ENCODE results near the gene GOLGA3. TPM values are rescaled to one million over a fixed set of nuclear protein-coding genes. Genes with fewer than 3 reads are reported as not detected.
"Not testable (repeated sequence)": the region's sequence is repeated elsewhere in the genome, so short reads cannot be mapped to it uniquely, and the experiment has no call there.

GOLGA3 gene
- total RNA-seq, 1 experiment from 2014 or later = 14.9 TPM

GRCh38 chr12:132838410-132839080 lies 9.9 kb upstream of the GOLGA3 start:
- H3K4me2 ChIP-seq (ENCODE audit: low read depth, low read length, poor library complexity, severe bottlenecking) = no peak overlapping the region
- H3K27ac ChIP-seq (ENCODE audit: low read length) = no peak overlapping the region
- H3K9ac ChIP-seq (ENCODE audit: low read length) = no peak overlapping the region
- H3K79me2 ChIP-seq (ENCODE audit: low read length) = no peaks in the 10 kb centered on the region
- H3K9me2 ChIP-seq (replicated peaks; ENCODE audit: insufficient read depth, low read length) = no peaks in the 10 kb centered on the region
- DNase-seq = no peak
- H3K4me3 ChIP-seq (ENCODE audit: low read length) = no peak overlapping the region
- no peaks in the 10 kb centered on the region; the same call in 1 of the 2 replicates for H3K9me3 ChIP-seq (ENCODE audit: low read length)
- no peaks in the 10 kb centered on the region for H3K4me1 ChIP-seq (ENCODE audit: low read length)
- no peaks in the 10 kb centered on the region for H4K20me1 ChIP-seq (ENCODE audit: insufficient read depth, low read depth, low read length)
- H2AFZ ChIP-seq (ENCODE audit: low read length) = no peak overlapping the region
- no peaks in the 10 kb centered on the region for H3K36me3 ChIP-seq (ENCODE audit: insufficient read depth, low read length)
- H3K27me3 ChIP-seq (ENCODE audit: low read length) = no peaks in the 10 kb centered on the region

GRCh38 chr12:132837693-132838409 lies 9.2 kb upstream of the GOLGA3 start:
- no peaks in the 10 kb centered on the region for H3K36me3 ChIP-seq (ENCODE audit: insufficient read depth, low read length)
- no peak overlapping the region for H2AFZ ChIP-seq (ENCODE audit: low read length)
- no peak overlapping the region for H3K4me3 ChIP-seq (ENCODE audit: low read length)
- H3K9ac ChIP-seq (ENCODE audit: low read length) = no peak overlapping the region
- H3K4me1 ChIP-seq (ENCODE audit: low read length) = no peaks in the 10 kb centered on the region
- H4K20me1 ChIP-seq (ENCODE audit: insufficient read depth, low read depth, low read length) = no peaks in the 10 kb centered on the region
- no peaks in the 10 kb centered on the region for H3K9me2 ChIP-seq (replicated peaks; ENCODE audit: insufficient read depth, low read length)
- H3K4me2 ChIP-seq (ENCODE audit: low read depth, low read length, poor library complexity, severe bottlenecking) = no peak overlapping the region
- H3K79me2 ChIP-seq (ENCODE audit: low read length) = no peaks in the 10 kb centered on the region
- H3K9me3 ChIP-seq (ENCODE audit: low read length) = no peaks in the 10 kb centered on the region; the same call in 1 of the 2 replicates
- no peak overlapping the region for H3K27ac ChIP-seq (ENCODE audit: low read length)
- DNase-seq = no peak
- H3K27me3 ChIP-seq (ENCODE audit: low read length) = no peaks in the 10 kb centered on the region

- Histone ChIP-seq H3K9me3 (ENCODE audit: low read length) (peaks cover 2% of the 10 kb centered on the region; the same call in 1 of the 2 replicates), H3K4me2 (ENCODE audit: low read depth, low read length, poor library complexity, severe bottlenecking) (no peak overlapping the region), H3K9ac (ENCODE audit: low read length) (no peak overlapping the region), H3K4me3 (ENCODE audit: low read length) (no peak overlapping the region), H3K79me2 (ENCODE audit: low read length) (no peaks in the 10 kb centered on the region), H3K27me3 (ENCODE audit: low read length) (no peaks in the 10 kb centered on the region), H3K9me2 (replicated peaks; ENCODE audit: insufficient read depth, low read length) (no peaks in the 10 kb centered on the region), H3K27ac (ENCODE audit: low read length) (no peak overlapping the region), H3K36me3 (ENCODE audit: insufficient read depth, low read length) (no peaks in the 10 kb centered on the region), H4K20me1 (ENCODE audit: insufficient read depth, low read depth, low read length) (no peaks in the 10 kb centered on the region), H2AFZ (ENCODE audit: low read length) (no peak overlapping the region), H3K4me1 (ENCODE audit: low read length) (no peaks in the 10 kb centered on the region)
- DNase-seq = no peak
Measured at GRCh38 chr12:132836795-132837331, 8.2 kb upstream of the GOLGA3 start.

GRCh38 chr12:132836230-132836629 lies 7.6 kb upstream of the GOLGA3 start:
- H3K36me3 ChIP-seq (ENCODE audit: insufficient read depth, low read length); H3K9me3 ChIP-seq (ENCODE audit: low read length); DNase-seq; H2AFZ ChIP-seq (ENCODE audit: low read length); H3K79me2 ChIP-seq (ENCODE audit: low read length); H3K9ac ChIP-seq (ENCODE audit: low read length); H4K20me1 ChIP-seq (ENCODE audit: insufficient read depth, low read depth, low read length); H3K27me3 ChIP-seq (ENCODE audit: low read length); H3K9me2 ChIP-seq (replicated peaks; ENCODE audit: insufficient read depth, low read length); H3K27ac ChIP-seq (ENCODE audit: low read length); H3K4me2 ChIP-seq (ENCODE audit: low read depth, low read length, poor library complexity, severe bottlenecking); H3K4me1 ChIP-seq (ENCODE audit: low read length); H3K4me3 ChIP-seq (ENCODE audit: low read length): not testable (repeated sequence)

- H2AFZ ChIP-seq (ENCODE audit: low read length) = no peak overlapping the region
- no peaks in the 10 kb centered on the region for H3K79me2 ChIP-seq (ENCODE audit: low read length)
- H3K4me1 ChIP-seq (ENCODE audit: low read length) = no peaks in the 10 kb centered on the region
- no peak overlapping the region for H3K4me2 ChIP-seq (ENCODE audit: low read depth, low read length, poor library complexity, severe bottlenecking)
- no peak for DNase-seq
- H3K4me3 ChIP-seq (ENCODE audit: low read length) = no peak overlapping the region
- no peak overlapping the region for H3K27ac ChIP-seq (ENCODE audit: low read length)
- H4K20me1 ChIP-seq (ENCODE audit: insufficient read depth, low read depth, low read length) = no peaks in the 10 kb centered on the region
- H3K36me3 ChIP-seq (ENCODE audit: insufficient read depth, low read length) = no peaks in the 10 kb centered on the region
- peaks cover 3% of the 10 kb centered on the region; the same call in 1 of the 2 replicates for H3K9me3 ChIP-seq (ENCODE audit: low read length)
- no peaks in the 10 kb centered on the region for H3K27me3 ChIP-seq (ENCODE audit: low read length)
- H3K9ac ChIP-seq (ENCODE audit: low read length) = no peak overlapping the region
- H3K9me2 ChIP-seq (replicated peaks; ENCODE audit: insufficient read depth, low read length) = no peaks in the 10 kb centered on the region
Measured at GRCh38 chr12:132835076-132836025, 6.7 kb upstream of the GOLGA3 start.

GRCh38 chr12:132834181-132834711 lies 5.6 kb upstream of the GOLGA3 start:
- Histone ChIP-seq H3K27me3 (ENCODE audit: low read length) (no peaks in the 10 kb centered on the region), H3K9me2 (replicated peaks; ENCODE audit: insufficient read depth, low read length) (no peaks in the 10 kb centered on the region), H3K4me3 (ENCODE audit: low read length) (no peak overlapping the region), H3K4me1 (ENCODE audit: low read length) (peaks cover 1% of the 10 kb centered on the region), H3K9me3 (ENCODE audit: low read length) (peaks cover 9% of the 10 kb centered on the region), H3K27ac (ENCODE audit: low read length) (no peak overlapping the region), H3K9ac (ENCODE audit: low read length) (no peak overlapping the region), H3K79me2 (ENCODE audit: low read length) (no peaks in the 10 kb centered on the region), H4K20me1 (ENCODE audit: insufficient read depth, low read depth, low read length) (no peaks in the 10 kb centered on the region), H2AFZ (ENCODE audit: low read length) (no peak overlapping the region), H3K4me2 (ENCODE audit: low read depth, low read length, poor library complexity, severe bottlenecking) (no peak overlapping the region), H3K36me3 (ENCODE audit: insufficient read depth, low read length) (peaks cover 4% of the 10 kb centered on the region; the same call in 1 of the 2 replicates)
- no peak for DNase-seq

GRCh38 chr12:132833341-132833740 lies 4.7 kb upstream of the GOLGA3 start:
- DNase-seq = no peak
- peaks cover 1% of the 10 kb centered on the region for H3K79me2 ChIP-seq (ENCODE audit: low read length)

More at GRCh38 chr12:132833341-132833740, 4.7 kb upstream of the GOLGA3 start:
- Histone ChIP-seq H4K20me1 (ENCODE audit: insufficient read depth, low read depth, low read length) (no peaks in the 10 kb centered on the region), H2AFZ (ENCODE audit: low read length) (no peak overlapping the region), H3K9ac (ENCODE audit: low read length) (no peak overlapping the region), H3K4me1 (ENCODE audit: low read length) (peaks cover 4% of the 10 kb centered on the region), H3K4me3 (ENCODE audit: low read length) (no peak overlapping the region), H3K9me2 (replicated peaks; ENCODE audit: insufficient read depth, low read length) (no peaks in the 10 kb centered on the region), H3K27ac (ENCODE audit: low read length) (no peak overlapping the region), H3K27me3 (ENCODE audit: low read length) (no peaks in the 10 kb centered on the region), H3K9me3 (ENCODE audit: low read length) (peaks cover 10% of the 10 kb centered on the region), H3K36me3 (ENCODE audit: insufficient read depth, low read length) (peaks cover 4% of the 10 kb centered on the region; the same call in 1 of the 2 replicates), H3K4me2 (ENCODE audit: low read depth, low read length, poor library complexity, severe bottlenecking) (no peak overlapping the region)
